PC-3 (cell line): Measurements from ENCODE around the gene ITGA3. TPM values are rescaled to one million over a fixed set of nuclear protein-coding genes. Genes with fewer than 3 reads are reported as not detected.

ENCODE experiments used
- ATAC-seq: fragments of 200-7000 bp; cut with Tn5 transposase; 2 replicates; pipeline ENCODE4 v1.9.1; 2020; ENCODE audit warnings: mild to moderate bottlenecking, moderate library complexity
- BruUV-seq: library from RNA; stranded (reverse); fragments of 400-500 nt; replicated peaks from 2 replicates; lab custom pipeline; 2021; lab: Mats Ljungman, UMichigan
- CTCF ChIA-PET: fragments of 300-600 bp; sonication (Branson Sonifier 250); formaldehyde crosslinking; loops from one replicate; lab custom pipeline; 2022; ENCODE audit warnings: antibody characterized with exemption; lab: Charles Lee
- POLR2A ChIA-PET: fragments of 300-600 bp; sonication (Branson Sonifier 250); formaldehyde crosslinking; loops from one replicate; lab custom pipeline; 2022; ENCODE audit warnings: antibody characterized with exemption; ENCODE audit not compliant: unreplicated experiment; lab: Charles Lee
- DNase-seq: peaks from one replicate; pipeline ENCODE4 v3.0.0-alpha.2; 2015
- H2AFZ ChIP-seq: fragments of 300-600 bp; sonication (generic); 2 replicates; pipeline ENCODE4 v1.6.0; 2016; ENCODE audit warnings: antibody characterized with exemption, low read length
- H3F3A ChIP-seq: fragments of 300-600 bp; sonication (generic); one replicate; pipeline ENCODE4 v1.6.0; 2017; ENCODE audit warnings: antibody characterized with exemption, low read length, control low read depth, mild to moderate bottlenecking; ENCODE audit not compliant: unreplicated experiment
- H3K27ac ChIP-seq: fragments of 300-600 bp; sonication (generic); 2 replicates; pipeline ENCODE4 v1.5.1; 2016; ENCODE audit warnings: mild to moderate bottlenecking, low read length
- H3K27me3 ChIP-seq: fragments of 300-600 bp; sonication (generic); 2 replicates; pipeline ENCODE4 v1.6.1; 2016; ENCODE audit warnings: low read length, mixed read lengths
- H3K36me3 ChIP-seq: fragments of 300-600 bp; sonication (generic); 2 replicates; pipeline ENCODE4 v1.6.1; 2016; ENCODE audit warnings: low read depth, mixed run types, low read length, mixed read lengths
- H3K4me1 ChIP-seq: fragments of 300-600 bp; sonication (generic); 2 replicates; pipeline ENCODE4 v1.5.1; 2016; ENCODE audit warnings: low read length; ENCODE audit not compliant: insufficient read depth
- H3K4me2 ChIP-seq: fragments of 300-600 bp; sonication (generic); 2 replicates; pipeline ENCODE4 v1.6.0; 2016; ENCODE audit warnings: low read length
- H3K4me3 ChIP-seq: fragments of 300-600 bp; sonication (generic); 2 replicates; pipeline ENCODE4 v1.5.1; 2016; ENCODE audit warnings: mild to moderate bottlenecking, low read length, mixed read lengths
- H3K79me2 ChIP-seq: fragments of 300-600 bp; sonication (generic); 2 replicates; pipeline ENCODE4 v1.6.1; 2017; ENCODE audit warnings: low read length, mixed read lengths
- H3K9ac ChIP-seq: fragments of 300-600 bp; sonication (generic); 2 replicates; pipeline ENCODE4 v1.6.0; 2016; ENCODE audit warnings: mild to moderate bottlenecking, low read length
- H3K9me2 ChIP-seq: fragments of 300-600 bp; sonication (generic); replicated peaks from 2 replicates; pipeline ENCODE4 v1.6.1; 2016; ENCODE audit warnings: mixed run types, low read length, mixed read lengths
- H3K9me3 ChIP-seq: fragments of 300-600 bp; sonication (generic); 2 replicates; pipeline ENCODE4 v1.6.1; 2016; ENCODE audit warnings: low read length, mixed read lengths
- H4K20me1 ChIP-seq: fragments of 300-600 bp; sonication (generic); 2 replicates; pipeline ENCODE4 v1.6.1; 2016; ENCODE audit warnings: low read length, mixed read lengths
- CTCF ChIP-seq: fragments of 300-600 bp; sonication (generic); conservative IDR thresholded peaks from 2 replicates; pipeline ENCODE4 v1.5.1; 2017; ENCODE audit warnings: antibody characterized with exemption, low read depth, mild to moderate bottlenecking, low read length
- EZH2 ChIP-seq: fragments of 300-600 bp; sonication (generic); IDR thresholded peaks from one replicate; pipeline ENCODE4 v1.6.1; 2017; ENCODE audit warnings: antibody characterized with exemption, mild to moderate bottlenecking, low read length; ENCODE audit not compliant: unreplicated experiment
- EZH2phosphoT487 ChIP-seq: fragments of 300-600 bp; sonication (generic); IDR thresholded peaks from 2 replicates; pipeline ENCODE4 v1.6.1; 2018; ENCODE audit warnings: mild to moderate bottlenecking, antibody characterized with exemption, low read length, borderline replicate concordance
- intact Hi-C: fragments of 100-400 bp; cut with micrococcal nuclease; formaldehyde crosslinking; loops from 2 replicates; pipeline ENCODE4 v1.9.0; 2023
- total RNA-seq: library from RNA; depleted of rRNA; stranded (reverse); fragments of >200 nt; gene quantifications from 2 replicates; pipeline ENCODE4 v1.2.3, GENCODE V29; 2014

ITGA3 gene
- total RNA-seq, 1 experiment from 2014 or later = 598 TPM

- H4K20me1 ChIP-seq = no peaks in the 10 kb centered on the region
- DNase-seq (no peak), ATAC-seq (no peak)
- H3K36me3 ChIP-seq = no peaks in the 10 kb centered on the region
- H3K9me3 ChIP-seq = peaks cover 8% of the 10 kb centered on the region
- H3K4me2 ChIP-seq = no peak overlapping the region
- H3F3A ChIP-seq = peaks cover 16% of the 10 kb centered on the region
- peaks cover 31% of the 10 kb centered on the region for H3K4me1 ChIP-seq
- no peak overlapping the region for H3K4me3 ChIP-seq
- no peaks in the 10 kb centered on the region for H3K27me3 ChIP-seq
- no peaks in the 10 kb centered on the region for H3K9me2 ChIP-seq
- CTCF ChIA-PET = no interaction called here
- H3K27ac ChIP-seq = no peak overlapping the region
- intact Hi-C loops = loop anchor here (5.0 kb wide), 1 partner anchor 127 kb away; the partner anchor contains the start of gene PPP1R9B
- POLR2A ChIA-PET = interaction anchor here (0.5 kb wide), 1 partner anchor 31 kb away, joined by 4 read pairs; the partner anchor contains the start of gene ITGA3
- no peak overlapping the region for H2AFZ ChIP-seq
- BruUV-seq = no TSS peak
- no peak overlapping the region for H3K9ac ChIP-seq
- H3K79me2 ChIP-seq = no peaks in the 10 kb centered on the region
- TF ChIP-seq CTCF (no peak), EZH2 (no peak), EZH2phosphoT487 (no peak)
Measured at GRCh38 chr17:50024808-50025207, 31.1 kb upstream of the ITGA3 start.

GRCh38 chr17:50026046-50026675 is 29.7 kb upstream of the ITGA3 start:
- CTCF ChIA-PET = interaction anchor here (1.0 to 3.2 kb wide), 8 partner anchors 30 to 380 kb away, joined by 5 to 37 read pairs (median 11); partner anchors contain the start of gene ITGA3

More at GRCh38 chr17:50026046-50026675, 29.7 kb upstream of the ITGA3 start:
- no TSS peak for BruUV-seq
- Histone ChIP-seq H3F3A (peaks cover 16% of the 10 kb centered on the region), H2AFZ (no peak overlapping the region), H3K9ac (peak overlapping the region; percentile 34), H3K9me3 (peaks cover 8% of the 10 kb centered on the region), H3K4me1 (peaks cover 31% of the 10 kb centered on the region), H4K20me1 (no peaks in the 10 kb centered on the region), H3K4me3 (peak overlapping the region; percentile 13; the same call in 1 of the 2 replicates), H3K27ac (peak overlapping the region; percentile 96), H3K27me3 (no peaks in the 10 kb centered on the region), H3K4me2 (peak overlapping the region; percentile 83), H3K9me2 (no peaks in the 10 kb centered on the region), H3K79me2 (no peaks in the 10 kb centered on the region), H3K36me3 (no peaks in the 10 kb centered on the region)
- DNase-seq = no peak
- intact Hi-C loops = loop anchor here (2.0 to 5.0 kb wide), 2 partner anchors 69 to 126 kb away; partner anchors contain the start of genes PDK2 and PPP1R9B
- no peak for ATAC-seq
- POLR2A ChIA-PET = interaction anchor here (0.5 to 3.3 kb wide), 6 partner anchors 21 to 765 kb away, joined by 3 to 65 read pairs (median 10); partner anchors contain the start of gene ITGA3
- TF ChIP-seq CTCF = no peak
- no peak for TF ChIP-seq EZH2
- TF ChIP-seq EZH2phosphoT487 = no peak
